ENCODE results near the gene BRS3.

The BRS3 gene

GRCh38 chrX:136488706-136489105, 959 bp downstream of the BRS3 start:
- no peak for ATAC-seq
- TF ChIP-seq CSDC2 (CRISPR knock-in tag; IDR thresholded peaks at IDR 0.05) (no peak), ZFP3 (CRISPR knock-in tag; IDR thresholded peaks at IDR 0.05) (no peak), ZNF8 (CRISPR knock-in tag; IDR thresholded peaks at IDR 0.05) (no peak), ZFP30 (CRISPR knock-in tag; IDR thresholded peaks at IDR 0.05) (no peak), RARB (CRISPR knock-in tag; IDR thresholded peaks at IDR 0.05) (no peak), PATZ1 (CRISPR knock-in tag; IDR thresholded peaks at IDR 0.05; ENCODE audit: borderline replicate concordance) (no peak), CSRNP3 (CRISPR knock-in tag; IDR thresholded peaks at IDR 0.05) (no peak)

DNA sequence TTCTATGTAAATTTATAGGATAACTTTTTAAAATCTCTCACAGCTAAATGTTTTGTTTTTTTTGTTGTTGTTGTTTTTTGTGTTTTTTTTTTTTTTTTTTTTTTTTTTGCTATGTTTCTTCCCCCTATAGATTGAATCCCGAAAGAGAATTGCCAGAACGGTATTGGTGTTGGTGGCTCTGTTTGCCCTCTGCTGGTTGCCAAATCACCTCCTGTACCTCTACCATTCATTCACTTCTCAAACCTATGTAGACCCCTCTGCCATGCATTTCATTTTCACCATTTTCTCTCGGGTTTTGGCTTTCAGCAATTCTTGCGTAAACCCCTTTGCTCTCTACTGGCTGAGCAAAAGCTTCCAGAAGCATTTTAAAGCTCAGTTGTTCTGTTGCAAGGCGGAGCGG, 4.1 kb downstream of the BRS3 start:
- TF ChIP-seq ESRRG (CRISPR knock-in tag; IDR thresholded peaks at IDR 0.05): no peak
- peak; percentile 26; the same call in 1 of the 2 replicates for TF ChIP-seq ZNF70 (CRISPR knock-in tag; IDR thresholded peaks at IDR 0.05)
- TF ChIP-seq GLIS3 (CRISPR knock-in tag; IDR thresholded peaks at IDR 0.05): no peak
- TF ChIP-seq ARNTL (CRISPR knock-in tag; IDR thresholded peaks at IDR 0.05; ENCODE audit: borderline replicate concordance, low read depth): no peak
- ATAC-seq: no peak

DNA sequence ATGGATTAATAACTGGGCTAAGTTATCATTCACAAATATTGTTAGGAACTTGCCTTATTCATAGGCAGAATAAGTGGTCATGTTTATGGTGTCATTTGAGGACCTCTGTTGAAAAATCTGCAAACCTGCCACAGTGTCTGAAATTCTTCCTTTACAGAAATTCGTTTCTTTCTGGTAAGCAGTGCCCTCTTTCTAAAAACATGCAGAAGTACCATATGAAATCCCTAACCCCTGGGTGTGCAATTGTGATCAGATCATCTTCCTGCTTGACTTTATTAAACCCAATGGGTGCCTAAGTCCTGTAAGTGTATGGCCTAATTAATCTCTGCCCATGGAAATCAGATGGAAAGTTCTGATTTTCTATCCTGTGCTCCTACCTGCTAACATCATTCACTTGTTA, 5.3 kb downstream of the BRS3 start:
- TF ChIP-seq CSDC2 (CRISPR knock-in tag; IDR thresholded peaks at IDR 0.05) (no peak), ESRRG (CRISPR knock-in tag; IDR thresholded peaks at IDR 0.05) (no peak), PATZ1 (CRISPR knock-in tag; IDR thresholded peaks at IDR 0.05; ENCODE audit: borderline replicate concordance) (no peak)
- no peak for ATAC-seq

DNA sequence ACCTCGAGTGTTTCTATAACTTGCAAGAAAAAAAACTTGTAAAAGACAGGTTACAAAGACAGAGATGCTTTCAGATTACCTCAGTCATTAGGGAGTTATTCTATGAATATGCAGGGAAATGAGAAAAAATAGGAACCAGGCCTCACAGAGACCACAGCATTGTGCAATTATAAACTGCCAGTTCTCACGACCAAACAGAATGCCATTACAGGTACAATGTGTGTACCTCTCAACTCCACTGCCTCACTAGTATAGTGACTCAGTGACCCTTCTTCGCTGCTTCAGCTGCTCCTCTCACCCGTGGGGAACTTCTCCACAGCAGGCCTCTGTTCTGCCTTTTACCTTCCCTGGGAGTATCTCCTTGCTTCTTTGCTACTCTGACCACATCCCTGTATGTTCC, 7.3 kb downstream of the BRS3 start:
- no peak for ATAC-seq
- no peak for TF ChIP-seq CSRNP3 (CRISPR knock-in tag; IDR thresholded peaks at IDR 0.05)
- TF ChIP-seq, protein P1, sequence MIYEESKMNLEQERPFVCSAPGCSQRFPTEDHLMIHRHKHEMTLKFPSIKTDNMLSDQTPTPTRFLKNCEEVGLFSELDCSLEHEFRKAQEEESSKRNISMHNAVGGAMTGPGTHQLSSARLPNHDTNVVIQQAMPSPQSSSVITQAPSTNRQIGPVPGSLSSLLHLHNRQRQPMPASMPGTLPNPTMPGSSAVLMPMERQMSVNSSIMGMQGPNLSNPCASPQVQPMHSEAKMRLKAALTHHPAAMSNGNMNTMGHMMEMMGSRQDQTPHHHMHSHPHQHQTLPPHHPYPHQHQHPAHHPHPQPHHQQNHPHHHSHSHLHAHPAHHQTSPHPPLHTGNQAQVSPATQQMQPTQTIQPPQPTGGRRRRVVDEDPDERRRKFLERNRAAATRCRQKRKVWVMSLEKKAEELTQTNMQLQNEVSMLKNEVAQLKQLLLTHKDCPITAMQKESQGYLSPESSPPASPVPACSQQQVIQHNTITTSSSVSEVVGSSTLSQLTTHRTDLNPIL (CRISPR knock-in tag; IDR thresholded peaks at IDR 0.05; ENCODE audit: low read depth): no peak
- TF ChIP-seq ESRRG (CRISPR knock-in tag; IDR thresholded peaks at IDR 0.05): no peak
- no peak for TF ChIP-seq ZNF70 (CRISPR knock-in tag; IDR thresholded peaks at IDR 0.05)
- no peak for TF ChIP-seq CSDC2 (CRISPR knock-in tag; IDR thresholded peaks at IDR 0.05)
- no peak for TF ChIP-seq SNAI2 (CRISPR knock-in tag; IDR thresholded peaks at IDR 0.05)
- TF ChIP-seq TCF4 (CRISPR knock-in tag; IDR thresholded peaks at IDR 0.05; ENCODE audit: borderline replicate concordance): no peak
- TF ChIP-seq ZNF8 (CRISPR knock-in tag; IDR thresholded peaks at IDR 0.05): no peak
- TF ChIP-seq ZNF565 (CRISPR knock-in tag; conservative IDR thresholded peaks at IDR 0.05; ENCODE audit: low read depth): no peak
- TF ChIP-seq RARB (CRISPR knock-in tag; IDR thresholded peaks at IDR 0.05): no peak
- no peak for TF ChIP-seq OSR1 (CRISPR knock-in tag; IDR thresholded peaks at IDR 0.05)
- TF ChIP-seq ZFP30 (CRISPR knock-in tag; IDR thresholded peaks at IDR 0.05): no peak
- TF ChIP-seq POU6F1 (CRISPR knock-in tag; IDR thresholded peaks at IDR 0.05; ENCODE audit: borderline replicate concordance, low read depth): no peak
- TF ChIP-seq PATZ1 (CRISPR knock-in tag; IDR thresholded peaks at IDR 0.05; ENCODE audit: borderline replicate concordance): no peak
- TF ChIP-seq ISL1 (CRISPR knock-in tag; IDR thresholded peaks at IDR 0.05): no peak
- no peak for TF ChIP-seq ZFP3 (CRISPR knock-in tag; IDR thresholded peaks at IDR 0.05)

Measured in SK-N-SH treated with all-trans-retinoic acid at 6 μM for 48 hours (cell line).